HEK293 (cell line): ENCODE measurements around the gene SF1.

Experiments used
- CTCF ChIA-PET: fragments of 350-600 bp; formaldehyde crosslinking; extraction: SDS; loops from one replicate; lab custom pipeline; 2021; ENCODE audit warnings: antibody characterized with exemption; lab: Yijun Ruan, JAX
- POLR2A ChIA-PET: fragments of 300-600 bp; formaldehyde crosslinking; extraction: SDS; loops from one replicate; lab custom pipeline; 2020; ENCODE audit warnings: antibody characterized with exemption, inconsistent platforms; lab: Yijun Ruan, JAX
- H3K27ac ChIP-seq: fragments of 200-500 bp; sonication (Bioruptor generic); 2 replicates; pipeline ENCODE4 v1.5.1; 2014; ENCODE audit warnings: low read depth, low read length, control low read depth, inconsistent platforms; ENCODE audit errors: extremely low read depth
- H3K36me3 ChIP-seq, 2 experiments: fragments of 200-500 bp in 1 of 2; sonication (Bioruptor generic) in 1 of 2; 1 replicate in 1 of 2; 2 replicates in 1 of 2; pipeline ENCODE4 v1.5.1; 2014 to 2017; ENCODE audit warnings: inconsistent platforms in 2 of 2, low read length in 2 of 2; ENCODE audit not compliant: control insufficient read depth in 2 of 2, insufficient read depth in 1 of 2
- H3K4me1 ChIP-seq: fragments of 200-500 bp; sonication (Bioruptor generic); 2 replicates; pipeline ENCODE4 v1.5.1; 2014; ENCODE audit warnings: mild to moderate bottlenecking, low read length, inconsistent platforms; ENCODE audit not compliant: control insufficient read depth, insufficient read depth
- H3K4me3 ChIP-seq: 2 replicates; pipeline ENCODE4 v1.5.1; 2011; ENCODE audit warnings: low read depth, mild to moderate bottlenecking, control low read depth, low read length, moderate library complexity
- H3K9me3 ChIP-seq: fragments of 200-500 bp; sonication (Bioruptor generic); 2 replicates; pipeline ENCODE4 v1.5.1; 2014; ENCODE audit warnings: low read depth, low read length, inconsistent platforms; ENCODE audit not compliant: control insufficient read depth, insufficient read depth
- ATF2 ChIP-seq: fragments of 450-650 bp; formaldehyde crosslinking; IDR thresholded peaks from 2 replicates; pipeline ENCODE4 v1.5.1; 2016; ENCODE audit warnings: missing biosample characterization, missing genetic modification characterization, low read depth
- CTCF ChIP-seq: fragments of 450-650 bp; formaldehyde crosslinking; IDR thresholded peaks from 2 replicates; pipeline ENCODE4 v1.5.1; 2016; ENCODE audit warnings: missing biosample characterization, missing genetic modification characterization
- EGR2 ChIP-seq: fragments of 450-650 bp; formaldehyde crosslinking; IDR thresholded peaks from 2 replicates; pipeline ENCODE4 v1.5.1; 2016; ENCODE audit warnings: low read depth, missing biosample characterization, missing genetic modification characterization
- GLIS2 ChIP-seq: fragments of 450-650 bp; formaldehyde crosslinking; IDR thresholded peaks from 2 replicates; pipeline ENCODE4 v1.5.1; 2016; ENCODE audit warnings: missing biosample characterization, missing genetic modification characterization
- HIC1 ChIP-seq: fragments of 450-650 bp; formaldehyde crosslinking; IDR thresholded peaks from 2 replicates; pipeline ENCODE4 v1.5.1; 2016; ENCODE audit warnings: missing biosample characterization, missing genetic modification characterization
- HOXA7 ChIP-seq: sonication (generic); formaldehyde crosslinking; IDR thresholded peaks from 2 replicates; pipeline ENCODE4 v1.8.1; 2022; ENCODE audit warnings: missing genetic modification reagents, borderline replicate concordance
- HOXC10 ChIP-seq: sonication (generic); formaldehyde crosslinking; IDR thresholded peaks from 2 replicates; pipeline ENCODE4 v1.8.1; 2023; ENCODE audit warnings: mild to moderate bottlenecking, missing genetic modification reagents
- IKZF3 ChIP-seq: fragments of 450-650 bp; IDR thresholded peaks from 2 replicates; pipeline ENCODE4 v1.5.0; 2018; ENCODE audit warnings: missing biosample characterization, mild to moderate bottlenecking, missing genetic modification characterization, moderate library complexity
- KLF10 ChIP-seq: fragments of 450-650 bp; IDR thresholded peaks from 2 replicates; pipeline ENCODE4 v1.5.1; 2018; ENCODE audit warnings: missing biosample characterization, mild to moderate bottlenecking, missing genetic modification characterization
- PATZ1 ChIP-seq: fragments of 450-650 bp; formaldehyde crosslinking; IDR thresholded peaks from 2 replicates; pipeline ENCODE4 v1.5.1; 2016; ENCODE audit warnings: missing biosample characterization, missing genetic modification characterization
- PRDM1 ChIP-seq: fragments of 450-650 bp; formaldehyde crosslinking; IDR thresholded peaks from 2 replicates; pipeline ENCODE4; 2016; ENCODE audit warnings: missing biosample characterization, missing genetic modification characterization
- REPIN1 ChIP-seq: fragments of 450-650 bp; formaldehyde crosslinking; IDR thresholded peaks from 2 replicates; pipeline ENCODE4 v1.5.1; 2017; ENCODE audit warnings: missing biosample characterization, missing genetic modification characterization, low read depth
- SCRT1 ChIP-seq: fragments of 450-650 bp; formaldehyde crosslinking; IDR thresholded peaks from 2 replicates; pipeline ENCODE4 v1.5.1; 2016; ENCODE audit warnings: missing biosample characterization, missing genetic modification characterization, borderline replicate concordance
- SETDB1 ChIP-seq: IDR thresholded peaks from one replicate; pipeline ENCODE4 v1.6.1; 2017; ENCODE audit warnings: mild to moderate bottlenecking, low read length, moderate library complexity, mixed read lengths; ENCODE audit not compliant: insufficient read length
- ZBTB20 ChIP-seq: fragments of 450-650 bp; formaldehyde crosslinking; IDR thresholded peaks from 2 replicates; pipeline ENCODE4 v1.5.1; 2016; ENCODE audit warnings: missing biosample characterization, missing genetic modification characterization
- ZFP37 ChIP-seq: fragments of 450-650 bp; formaldehyde crosslinking; IDR thresholded peaks from 2 replicates; pipeline ENCODE4 v1.5.1; 2016; ENCODE audit warnings: missing biosample characterization, missing genetic modification characterization
- ZFP69B ChIP-seq: fragments of 450-650 bp; formaldehyde crosslinking; IDR thresholded peaks from 2 replicates; pipeline ENCODE4 v1.5.1; 2016; ENCODE audit warnings: missing biosample characterization, missing genetic modification characterization
- ZNF114 ChIP-seq: fragments of 450-650 bp; formaldehyde crosslinking; IDR thresholded peaks from 2 replicates; pipeline ENCODE4 v1.5.0; 2017; ENCODE audit warnings: missing biosample characterization, missing genetic modification characterization
- ZNF169 ChIP-seq: fragments of 450-650 bp; formaldehyde crosslinking; IDR thresholded peaks from 2 replicates; pipeline ENCODE4 v1.5.1; 2016; ENCODE audit warnings: missing biosample characterization, missing genetic modification characterization
- ZNF211 ChIP-seq: fragments of 450-650 bp; formaldehyde crosslinking; IDR thresholded peaks from 2 replicates; pipeline ENCODE4 v1.5.1; 2016; ENCODE audit warnings: low read depth, missing biosample characterization, missing genetic modification characterization
- ZNF221 ChIP-seq: fragments of 450-650 bp; formaldehyde crosslinking; IDR thresholded peaks from 2 replicates; pipeline ENCODE4 v1.5.1; 2017; ENCODE audit warnings: missing biosample characterization, missing genetic modification characterization, borderline replicate concordance
- ZNF24 ChIP-seq: fragments of 450-650 bp; formaldehyde crosslinking; IDR thresholded peaks from 2 replicates; pipeline ENCODE4 v1.5.1; 2016; ENCODE audit warnings: missing biosample characterization, missing genetic modification characterization
- ZNF248 ChIP-seq: fragments of 450-650 bp; formaldehyde crosslinking; IDR thresholded peaks from 2 replicates; pipeline ENCODE4 v1.5.1; 2017; ENCODE audit warnings: missing biosample characterization, missing genetic modification characterization
- ZNF473 ChIP-seq: fragments of 450-650 bp; formaldehyde crosslinking; IDR thresholded peaks from 2 replicates; pipeline ENCODE4 v1.5.1; 2017; ENCODE audit warnings: missing biosample characterization, missing genetic modification characterization
- ZNF514 ChIP-seq: fragments of 450-650 bp; formaldehyde crosslinking; IDR thresholded peaks from 2 replicates; pipeline ENCODE4 v1.5.1; 2016; ENCODE audit warnings: missing biosample characterization, missing genetic modification characterization
- ZNF600 ChIP-seq: fragments of 450-650 bp; formaldehyde crosslinking; IDR thresholded peaks from 2 replicates; pipeline ENCODE4 v1.5.1; 2016; ENCODE audit warnings: missing biosample characterization, missing genetic modification characterization
- ZNF658 ChIP-seq: fragments of 450-650 bp; formaldehyde crosslinking; IDR thresholded peaks from 2 replicates; pipeline ENCODE4; 2016; ENCODE audit warnings: missing biosample characterization, missing genetic modification characterization
- ZNF76 ChIP-seq: fragments of 450-650 bp; formaldehyde crosslinking; IDR thresholded peaks from 2 replicates; pipeline ENCODE4; 2016; ENCODE audit warnings: low read depth, missing biosample characterization, missing genetic modification characterization, borderline replicate concordance
- ZNF785 ChIP-seq: fragments of 450-650 bp; formaldehyde crosslinking; IDR thresholded peaks from 2 replicates; pipeline ENCODE4 v1.5.1; 2016; ENCODE audit warnings: missing biosample characterization, missing genetic modification characterization
- ZNF843 ChIP-seq: fragments of 450-650 bp; formaldehyde crosslinking; IDR thresholded peaks from 2 replicates; pipeline ENCODE4 v1.5.1; 2016; ENCODE audit warnings: missing biosample characterization, missing genetic modification characterization
- TF ChIP-seq, protein P1 (sequence below): fragments of 450-650 bp; formaldehyde crosslinking; IDR thresholded peaks from 2 replicates; pipeline ENCODE4 v1.5.1; 2017; ENCODE audit warnings: missing biosample characterization, missing genetic modification characterization

Gene SF1

GRCh38 chr11:64803158-64803845 lies 25.0 kb upstream of the SF1 start, which contains the start of gene MAP4K2:
TSS of gene MAP4K2 (minus strand) at chr11:64803214. CDS start at chr11:64803149, 65 bp downstream.
- Histone ChIP-seq H3K4me3 (peak within 1 kb of the TSS; percentile 47), H3K4me1 (peaks cover 4% of the 10 kb centered on the region), H3K9me3 (no peaks in the 10 kb centered on the region), H3K36me3 (peaks cover 0 to 54% of the 10 kb centered on the region in 2 experiments; a peak in 2 of 3 replicates), H3K27ac (no peak within 1 kb of the TSS; the same call in 1 of the 2 replicates)
- ChIA-PET POLR2A (interaction anchor here (0.5 to 2.3 kb wide), 4 partner anchors 10 to 611 kb away, joined by 3 to 24 read pairs (median 6); partner anchors contain the start of gene SF1), CTCF (interaction anchor here (0.7 to 1.3 kb wide), 6 partner anchors 9 to 193 kb away, joined by 3 to 6 read pairs (median 3); no protein-coding TSS in a partner anchor)
- no peak for TF ChIP-seq EGR2 (tag by site-specific recombination)
- TF ChIP-seq ZNF24, result no peak
- TF ChIP-seq ZNF514 (tag by site-specific recombination), result no peak
- TF ChIP-seq, protein P1, sequence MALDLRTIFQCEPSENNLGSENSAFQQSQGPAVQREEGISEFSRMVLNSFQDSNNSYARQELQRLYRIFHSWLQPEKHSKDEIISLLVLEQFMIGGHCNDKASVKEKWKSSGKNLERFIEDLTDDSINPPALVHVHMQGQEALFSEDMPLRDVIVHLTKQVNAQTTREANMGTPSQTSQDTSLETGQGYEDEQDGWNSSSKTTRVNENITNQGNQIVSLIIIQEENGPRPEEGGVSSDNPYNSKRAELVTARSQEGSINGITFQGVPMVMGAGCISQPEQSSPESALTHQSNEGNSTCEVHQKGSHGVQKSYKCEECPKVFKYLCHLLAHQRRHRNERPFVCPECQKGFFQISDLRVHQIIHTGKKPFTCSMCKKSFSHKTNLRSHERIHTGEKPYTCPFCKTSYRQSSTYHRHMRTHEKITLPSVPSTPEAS (tag by site-specific recombination), result no peak
- no peak for TF ChIP-seq ZNF843 (tag by site-specific recombination)
- no peak for TF ChIP-seq HOXA7 (CRISPR knock-in tag)
- TF ChIP-seq HIC1 (tag by site-specific recombination), result no peak
- TF ChIP-seq ZNF211 (tag by site-specific recombination), result no peak
- no peak for TF ChIP-seq ZNF221 (tag by site-specific recombination)
- TF ChIP-seq REPIN1, result no peak
- TF ChIP-seq SETDB1, result no peak
- TF ChIP-seq HOXC10, result no peak
- TF ChIP-seq ZNF169 (tag by site-specific recombination), result no peak
- no peak for TF ChIP-seq ZNF785 (tag by site-specific recombination)
- peak; percentile 76 for TF ChIP-seq SCRT1
- peak; percentile 44 for TF ChIP-seq CTCF (tag by site-specific recombination)
- TF ChIP-seq ZNF114 (tag by site-specific recombination), result no peak
- TF ChIP-seq KLF10 (tag by site-specific recombination), result peak; percentile 37; the same call in 1 of the 2 replicates
- TF ChIP-seq ZFP69B (tag by site-specific recombination), result no peak
- TF ChIP-seq PRDM1 (tag by site-specific recombination), result no peak
- peak; percentile 49; the same call in 1 of the 2 replicates for TF ChIP-seq GLIS2 (tag by site-specific recombination)
- no peak for TF ChIP-seq ZFP37
- TF ChIP-seq ZNF76, result no peak
- TF ChIP-seq ZNF658, result no peak
- TF ChIP-seq ZBTB20, result 0 out of 2 replicates have a peak, but pooled peaks have one; percentile 44
- TF ChIP-seq ZNF248 (tag by site-specific recombination), result no peak
- TF ChIP-seq ZNF600 (tag by site-specific recombination), result 0 out of 2 replicates have a peak, but pooled peaks have one; percentile 60
- no peak for TF ChIP-seq ZNF473 (tag by site-specific recombination)
- TF ChIP-seq IKZF3 (tag by site-specific recombination), result peak; percentile 87
- TF ChIP-seq ATF2 (tag by site-specific recombination), result no peak
- TF ChIP-seq PATZ1 (tag by site-specific recombination), result peak; percentile 44; the same call in 1 of the 2 replicates
